Thymus (tissue), 11 donors: ENCODE measurements around the gene PCDHA7. TPM values are rescaled to one million over a fixed set of nuclear protein-coding genes. Genes with fewer than 3 reads are reported as not detected.
"Not testable (repeated sequence)": the region's sequence is repeated elsewhere in the genome, so short reads cannot be mapped to it uniquely, and the experiment has no call there.

ENCODE experiments used
- DNase-seq, 9 donors: peaks; one replicate each; pipeline ENCODE4 v3.0.0-alpha.2; 2013; ENCODE audit warnings: low spot score in 9 of 9, low read depth in 6 of 9, missing footprints in 1 of 9
- H3K27ac ChIP-seq, 2 donors: one replicate each; pipeline ENCODE4 v1.5.1; 2013; ENCODE audit warnings: control low read depth in 1 of 2, low read depth in 1 of 2, low read length in 1 of 2, mild to moderate bottlenecking in 1 of 2, moderate library complexity in 1 of 2
- H3K27me3 ChIP-seq, 2 donors: one replicate each; pipeline ENCODE4 v1.5.1; 2013; ENCODE audit warnings: low read length in 1 of 2; ENCODE audit not compliant: control insufficient read depth in 2 of 2, insufficient read depth in 1 of 2
- H3K36me3 ChIP-seq, 2 donors: one replicate each; pipeline ENCODE4 v1.5.1; 2013; ENCODE audit warnings: low read length in 1 of 2, mild to moderate bottlenecking in 1 of 2, moderate library complexity in 1 of 2; ENCODE audit not compliant: control insufficient read depth in 2 of 2, insufficient read depth in 2 of 2
- H3K4me1 ChIP-seq, 2 donors: one replicate each; pipeline ENCODE4 v1.5.1; 2013; ENCODE audit warnings: low read length in 2 of 2; ENCODE audit not compliant: control insufficient read depth in 2 of 2, insufficient read depth in 2 of 2
- H3K4me3 ChIP-seq, 2 donors: one replicate each; pipeline ENCODE4 v1.5.1; 2013; ENCODE audit warnings: low read length in 2 of 2, control low read depth in 1 of 2, mild to moderate bottlenecking in 1 of 2
- H3K9me3 ChIP-seq, 2 donors: one replicate each; pipeline ENCODE4 v1.5.1; 2013; ENCODE audit warnings: low read length in 1 of 2, mild to moderate bottlenecking in 1 of 2; ENCODE audit not compliant: control insufficient read depth in 2 of 2, insufficient read depth in 1 of 2
- WGBS: extraction: QIAGEN DNeasy Blood & Tissue Kit; methylation state at CpG from one replicate; pipeline ENCODE4 v1.1.7; 2013; 5-methylcytosine and 5-hydroxymethylcytosine counted together
- polyA plus RNA-seq: library from polyadenylated mRNA; stranded (reverse); fragments of 200-250 nt; gene quantifications from one replicate; pipeline ENCODE4 v1.2.3, GENCODE V29; 2013
- total RNA-seq: library from RNA; stranded (reverse); fragments of 120-200 nt; gene quantifications from one replicate; pipeline ENCODE4 v1.2.4, GENCODE V29; 2013
- donor health status: healthy.

PCDHA7 gene
- total and polyA plus RNA-seq, 2 donors, result under 0.01 to 0.02 TPM

DNA sequence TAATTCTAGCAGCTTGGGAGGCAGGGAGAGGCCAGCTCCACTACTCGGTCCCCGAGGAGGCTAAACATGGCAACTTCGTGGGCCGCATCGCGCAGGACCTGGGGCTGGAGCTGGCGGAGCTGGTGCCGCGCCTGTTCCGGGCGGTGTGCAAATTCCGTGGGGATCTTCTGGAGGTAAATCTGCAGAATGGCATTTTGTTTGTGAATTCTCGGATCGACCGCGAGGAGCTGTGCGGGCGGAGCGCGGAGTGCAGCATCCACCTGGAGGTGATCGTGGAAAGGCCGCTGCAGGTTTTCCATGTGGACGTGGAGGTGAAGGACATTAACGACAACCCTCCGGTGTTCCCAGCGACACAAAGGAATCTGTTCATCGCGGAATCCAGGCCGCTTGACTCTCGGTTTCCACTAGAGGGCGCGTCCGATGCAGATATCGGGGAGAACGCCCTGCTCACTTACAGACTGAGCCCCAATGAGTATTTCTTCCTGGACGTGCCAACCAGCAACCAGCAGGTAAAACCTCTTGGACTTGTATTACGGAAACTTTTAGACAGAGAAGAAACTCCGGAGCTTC, 455 bp downstream of the PCDHA7 start:
- H3K4me1 ChIP-seq, H3K27me3 ChIP-seq, DNase-seq, H3K36me3 ChIP-seq, H3K4me3 ChIP-seq, H3K27ac ChIP-seq: not testable (repeated sequence)
- WGBS, result 36% methylated on average over 26 of the region's 38 CpGs
- peaks cover 8 to 24% of the 10 kb centered on the region in 2 donors for H3K9me3 ChIP-seq

DNA sequence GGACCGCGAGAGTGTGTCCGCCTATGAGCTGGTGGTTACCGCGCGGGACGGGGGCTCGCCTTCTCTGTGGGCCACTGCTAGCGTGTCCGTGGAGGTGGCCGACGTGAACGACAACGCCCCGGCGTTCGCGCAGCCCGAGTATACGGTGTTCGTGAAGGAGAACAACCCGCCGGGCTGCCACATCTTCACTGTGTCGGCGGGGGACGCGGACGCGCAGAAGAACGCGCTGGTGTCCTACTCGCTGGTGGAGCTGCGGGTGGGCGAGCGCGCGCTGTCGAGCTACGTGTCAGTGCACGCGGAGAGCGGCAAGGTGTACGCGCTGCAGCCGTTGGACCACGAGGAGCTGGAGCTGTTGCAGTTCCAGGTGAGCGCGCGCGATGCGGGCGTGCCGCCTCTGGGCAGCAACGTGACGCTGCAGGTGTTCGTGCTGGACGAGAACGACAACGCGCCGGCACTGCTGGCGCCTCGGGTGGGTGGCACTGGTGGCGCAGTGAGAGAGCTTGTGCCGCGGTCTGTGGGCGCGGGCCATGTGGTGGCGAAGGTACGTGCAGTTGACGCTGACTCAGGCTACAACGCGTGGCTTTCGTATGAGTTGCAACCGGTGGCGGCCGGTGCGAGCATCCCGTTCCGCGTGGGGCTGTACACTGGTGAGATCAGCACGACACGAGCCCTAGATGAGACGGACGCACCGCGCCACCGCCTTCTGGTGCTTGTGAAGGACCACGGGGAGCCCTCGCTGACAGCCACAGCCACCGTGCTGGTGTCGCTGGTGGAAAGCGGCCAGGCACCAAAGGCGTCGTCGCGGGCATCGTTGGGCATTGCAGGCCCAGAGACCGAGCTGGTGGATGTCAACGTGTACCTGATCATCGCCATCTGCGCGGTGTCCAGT, 1.8 kb downstream of the PCDHA7 start:
- 59% methylated on average over 103 of the region's 103 CpGs for WGBS
- Histone ChIP-seq H3K36me3 (no peaks in the 10 kb centered on the region), H3K4me1 (no peaks in the 10 kb centered on the region), H3K27me3 (peaks cover 0 to 7% of the 10 kb centered on the region in 2 donors), H3K27ac (no peak overlapping the region), H3K4me3 (no peak overlapping the region), H3K9me3 (peaks cover 5 to 17% of the 10 kb centered on the region in 2 donors)
- no peak for DNase-seq

- Histone ChIP-seq H3K27me3 (peaks cover 0 to 2% of the 10 kb centered on the region in 2 donors), H3K27ac (no peak within 1 kb of the TSS), H3K36me3 (no peaks in the 10 kb centered on the region), H3K9me3 (peaks cover under 1 to 20% of the 10 kb centered on the region in 2 donors), H3K4me1 (no peaks in the 10 kb centered on the region), H3K4me3 (no peak within 1 kb of the TSS)
- DNase-seq, result no peak
- 28% methylated on average over 47 of the region's 47 CpGs for WGBS
These were observed 7.2 kb downstream of the PCDHA7 start, which contains the start of gene PCDHA8 for GRCh38 chr5:140840978-140841962. TSS of gene PCDHA8 (plus strand) at chr5:140841187. CDS start at chr5:140841322, 135 bp downstream.

GRCh38 chr5:140842798-140843733, 9.0 kb downstream of the PCDHA7 start:
- H3K36me3 ChIP-seq, result no peaks in the 10 kb centered on the region
- H3K9me3 ChIP-seq, result peaks cover 0 to 18% of the 10 kb centered on the region in 2 donors
- no peak overlapping the region for H3K27ac ChIP-seq
- H3K4me3 ChIP-seq, result no peak overlapping the region
- WGBS, result 58% methylated on average over 87 of the region's 87 CpGs
- no peak for DNase-seq
- no peaks in the 10 kb centered on the region for H3K4me1 ChIP-seq
- H3K27me3 ChIP-seq, result no peaks in the 10 kb centered on the region

GRCh38 chr5:140848139-140849102, 14.4 kb downstream of the PCDHA7 start, which contains the start of gene PCDHA9:
TSS of gene PCDHA9 (plus strand) at chr5:140848382. CDS start at chr5:140848496, 114 bp downstream.
- DNase-seq, H3K27ac ChIP-seq, H3K4me3 ChIP-seq, H3K4me1 ChIP-seq, H3K27me3 ChIP-seq, H3K36me3 ChIP-seq: not testable (repeated sequence)
- WGBS, result 29% methylated on average over 46 of the region's 48 CpGs
- H3K9me3 ChIP-seq, result peaks cover 3 to 19% of the 10 kb centered on the region in 2 donors

DNA sequence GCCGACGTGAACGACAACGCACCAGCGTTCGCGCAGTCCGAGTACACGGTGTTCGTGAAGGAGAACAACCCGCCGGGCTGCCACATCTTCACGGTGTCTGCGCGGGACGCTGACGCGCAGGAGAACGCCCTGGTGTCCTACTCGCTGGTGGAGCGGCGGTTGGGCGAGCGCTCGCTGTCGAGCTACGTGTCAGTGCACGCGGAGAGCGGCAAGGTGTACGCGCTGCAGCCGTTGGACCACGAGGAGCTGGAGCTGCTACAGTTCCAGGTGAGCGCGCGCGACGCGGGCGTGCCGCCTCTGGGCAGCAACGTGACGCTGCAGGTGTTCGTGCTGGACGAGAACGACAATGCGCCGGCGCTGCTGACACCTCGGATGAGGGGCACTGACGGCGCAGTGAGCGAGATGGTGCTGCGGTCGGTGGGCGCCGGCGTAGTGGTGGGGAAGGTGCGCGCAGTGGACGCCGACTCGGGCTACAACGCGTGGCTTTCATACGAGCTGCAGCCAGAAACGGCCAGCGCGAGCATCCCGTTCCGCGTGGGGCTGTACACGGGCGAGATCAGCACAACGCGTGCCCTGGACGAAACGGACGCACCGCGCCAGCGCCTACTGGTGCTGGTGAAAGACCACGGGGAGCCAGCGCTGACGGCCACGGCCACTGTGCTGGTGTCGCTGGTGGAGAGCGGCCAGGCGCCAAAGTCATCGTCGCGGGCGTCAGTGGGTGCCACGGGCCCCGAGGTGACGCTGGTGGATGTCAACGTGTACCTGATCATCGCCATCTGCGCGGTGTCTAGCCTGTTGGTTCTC, 16.0 kb downstream of the PCDHA7 start:
- DNase-seq, H3K4me3 ChIP-seq, H3K27ac ChIP-seq, H3K27me3 ChIP-seq, H3K36me3 ChIP-seq, H3K4me1 ChIP-seq: not testable (repeated sequence)
- H3K9me3 ChIP-seq, result peaks cover 3 to 18% of the 10 kb centered on the region in 2 donors
- 60% methylated on average over 101 of the region's 101 CpGs for WGBS
